ENCODE results near the gene CD209.

The CD209 gene

GRCh38 chr19:7739211-7739755 is 8.1 kb downstream of the CD209 start:
- DNase-seq (ENCODE audit: low read depth in 2 of 2): no peak

GRCh38 chr19:7738023-7738422 is 9.3 kb downstream of the CD209 start:
- DNase-seq (ENCODE audit: low read depth in 2 of 2): no peak

DNA sequence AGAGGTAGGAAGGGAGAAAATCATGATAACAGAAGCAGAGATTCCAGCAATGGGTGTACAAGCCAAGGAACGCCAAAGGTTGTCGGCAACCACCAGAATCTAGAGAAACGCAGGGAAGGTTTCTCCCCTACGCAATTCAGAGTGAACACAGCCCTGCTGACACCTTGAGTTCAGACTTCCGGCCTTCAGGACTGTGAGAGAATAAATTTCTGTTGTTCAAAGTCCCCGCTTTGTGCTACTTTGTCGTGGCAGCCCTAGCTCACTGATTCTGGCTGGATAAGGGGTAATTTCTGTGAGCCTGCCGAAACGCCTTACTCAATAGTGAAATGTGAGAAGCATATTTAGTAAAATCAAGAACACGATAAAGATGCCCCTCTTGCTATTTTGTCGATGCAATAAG is 10.1 kb downstream of the CD209 start:
- DNase-seq (ENCODE audit: low read depth in 2 of 2): no peak

DNA sequence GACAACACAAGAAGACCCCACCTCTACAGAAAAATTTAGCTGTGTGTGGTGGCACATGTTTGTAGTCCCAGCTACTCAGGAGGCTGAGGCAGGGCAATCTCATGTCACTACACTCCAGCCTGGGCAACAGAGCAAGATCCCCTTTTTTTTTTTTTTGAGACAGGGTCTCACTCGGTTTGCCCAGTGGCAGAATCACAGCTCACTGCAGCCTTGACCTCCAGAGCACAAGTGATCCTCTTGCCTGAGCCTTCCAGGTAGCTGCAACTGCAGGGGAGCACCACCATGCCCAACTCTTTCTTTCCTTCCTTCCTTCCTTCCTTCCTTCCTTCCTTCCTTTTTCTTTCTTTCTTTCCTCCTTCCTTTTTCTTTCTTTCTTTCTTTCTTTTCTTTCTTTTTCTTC is 11.2 kb downstream of the CD209 start:
- no peak for DNase-seq (ENCODE audit: low read depth in 2 of 2)

GRCh38 chr19:7734220-7735203 is 12.8 kb downstream of the CD209 start:
- DNase-seq (ENCODE audit: low read depth in 2 of 2): no peak

- DNase-seq (ENCODE audit: low read depth in 2 of 2): no peak
Observed at GRCh38 chr19:7733376-7733775, 14.0 kb downstream of the CD209 start.

DNA sequence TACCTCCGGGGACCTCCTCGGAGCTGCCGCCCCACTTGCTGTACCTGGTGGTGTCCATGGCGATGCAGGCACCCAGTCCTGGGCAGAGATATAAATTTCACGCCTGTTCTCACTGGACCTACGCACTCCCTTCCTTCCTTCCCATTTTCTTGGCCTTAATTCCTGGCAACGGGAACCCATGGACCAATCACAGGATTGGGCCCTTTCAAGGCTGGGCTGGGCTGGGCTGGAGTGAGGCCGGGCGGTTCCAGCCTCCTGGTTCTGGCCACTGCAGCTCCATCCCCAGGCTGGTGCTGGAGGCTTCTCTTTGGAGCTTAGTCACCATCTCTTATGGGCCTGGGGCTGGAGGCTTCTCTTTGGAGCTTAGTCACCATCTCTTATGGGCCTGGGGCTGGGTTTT is 15.3 kb downstream of the CD209 start, which contains the start of gene CLEC4G:
CLEC4G (minus strand) TSS at position 66 of the 400 bp plus-strand sequence; CDS start at position 58, 8 bp downstream.
- no peak for DNase-seq (ENCODE audit: low read depth in 2 of 2)

- DNase-seq (ENCODE audit: low read depth in 2 of 2): no peak
Observed at GRCh38 chr19:7731615-7732014, 15.7 kb downstream of the CD209 start.

DNA sequence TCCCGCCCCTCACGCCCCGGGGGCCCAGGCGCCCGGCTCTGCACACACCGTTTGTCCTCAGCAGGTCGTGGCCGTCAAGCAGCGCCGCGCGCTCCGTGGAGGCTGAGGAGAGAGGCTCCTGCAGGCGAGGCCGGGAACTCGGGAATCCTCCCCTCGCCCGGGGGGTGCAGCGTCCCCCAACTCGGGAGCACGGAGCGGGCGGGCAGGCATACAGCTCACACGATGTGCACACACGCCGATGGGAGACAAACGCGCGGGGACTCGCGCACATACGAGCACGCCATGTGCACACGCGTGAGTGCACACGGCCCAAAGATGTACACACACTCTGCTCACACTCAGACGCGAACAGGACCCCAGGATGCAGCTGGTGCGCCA is 16.1 kb downstream of the CD209 start:
- no peak for DNase-seq (ENCODE audit: low read depth in 2 of 2)

GRCh38 chr19:7730286-7731217 is 16.8 kb downstream of the CD209 start:
- no peak for DNase-seq (ENCODE audit: low read depth in 2 of 2)

DNA sequence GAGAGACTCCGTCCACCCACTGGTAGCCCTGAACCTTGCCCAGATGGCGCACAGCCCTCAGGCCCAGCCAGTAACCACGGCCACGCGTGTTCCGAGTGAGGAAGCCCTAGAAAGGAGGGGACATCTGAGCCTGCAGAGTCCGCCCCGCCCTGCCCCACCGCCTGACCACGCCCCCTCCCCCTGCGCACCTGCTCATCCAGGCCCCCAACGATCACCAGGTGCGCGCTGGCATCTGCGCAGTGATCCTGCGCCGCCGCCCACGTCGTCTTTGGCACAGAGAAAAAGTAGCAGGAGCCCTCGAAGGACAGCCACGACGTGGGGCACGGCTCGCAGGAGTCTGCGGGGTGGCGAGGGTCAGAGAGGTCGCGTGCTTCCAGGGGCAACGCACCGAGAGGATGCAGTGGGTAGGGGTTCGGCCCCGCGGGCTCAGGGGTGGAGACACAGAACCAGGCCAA is 17.5 kb downstream of the CD209 start:
- no peak for DNase-seq (ENCODE audit: low read depth in 2 of 2)

DNA sequence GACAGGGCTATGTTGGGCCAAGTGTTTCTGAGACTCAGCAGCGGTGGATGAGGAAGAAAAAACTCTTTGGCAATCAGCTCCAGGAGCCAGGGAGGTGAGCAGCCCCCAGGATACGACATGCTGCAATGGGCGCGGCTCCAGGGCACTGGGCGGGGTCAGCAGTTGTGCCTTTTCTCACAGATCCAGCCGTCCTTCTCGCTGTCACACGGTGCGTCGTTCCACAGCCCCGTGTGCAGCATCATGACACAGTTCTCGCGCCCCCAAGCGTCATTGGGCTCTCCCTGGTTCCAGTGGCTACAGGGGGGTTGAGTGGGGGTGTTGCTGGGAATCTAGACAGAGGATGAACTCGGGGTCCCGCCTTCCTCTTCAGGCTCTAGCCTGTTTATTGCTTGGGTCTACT is 18.1 kb downstream of the CD209 start:
- no peak for DNase-seq (ENCODE audit: low read depth in 2 of 2)

- no peak for DNase-seq (ENCODE audit: low read depth in 2 of 2)
Observed at GRCh38 chr19:7725791-7726190, 21.5 kb downstream of the CD209 start.

DNA sequence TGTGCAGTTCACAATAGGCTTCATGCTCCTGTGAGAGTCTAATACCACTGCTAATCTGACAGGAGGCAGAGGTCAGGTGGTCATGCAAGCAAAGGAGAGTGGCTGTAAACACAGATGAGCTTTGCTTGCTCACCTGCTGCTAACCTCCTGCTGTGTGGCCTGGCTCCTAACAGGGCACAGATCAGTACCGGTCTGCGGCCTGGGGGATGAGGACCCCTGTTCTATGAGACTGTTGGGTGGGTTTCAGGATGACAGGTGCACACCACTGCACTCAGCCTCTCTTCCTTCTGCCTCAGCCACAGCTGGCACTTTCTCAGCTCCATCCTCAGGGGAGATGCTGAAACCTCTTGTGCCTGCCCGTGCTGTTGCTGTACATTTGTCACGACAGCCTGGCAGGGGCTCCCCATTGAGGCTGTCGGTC is 25.1 kb downstream of the CD209 start:
- no peak for DNase-seq (ENCODE audit: low read depth in 2 of 2)

DNA sequence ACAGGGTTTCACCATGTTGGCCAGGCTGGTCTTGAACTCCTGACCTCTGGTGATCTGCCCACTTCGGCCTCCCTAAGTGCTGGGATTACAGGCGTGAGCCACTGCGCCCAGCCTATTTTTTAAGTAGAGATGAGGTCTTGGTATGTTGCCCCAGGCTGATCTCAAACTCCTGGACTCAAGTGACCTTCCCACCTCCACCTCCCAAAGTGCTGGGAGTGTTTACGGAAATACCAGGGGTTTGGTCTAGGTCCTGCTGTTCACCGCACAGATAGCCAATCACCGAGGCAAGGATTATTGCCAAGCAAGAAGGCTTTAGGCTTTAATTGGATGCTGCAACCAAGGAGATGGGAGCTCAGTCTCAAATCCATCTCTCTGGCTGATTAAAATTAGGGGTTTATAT is 27.0 kb downstream of the CD209 start:
- DNase-seq (ENCODE audit: low read depth in 2 of 2): no peak

DNA sequence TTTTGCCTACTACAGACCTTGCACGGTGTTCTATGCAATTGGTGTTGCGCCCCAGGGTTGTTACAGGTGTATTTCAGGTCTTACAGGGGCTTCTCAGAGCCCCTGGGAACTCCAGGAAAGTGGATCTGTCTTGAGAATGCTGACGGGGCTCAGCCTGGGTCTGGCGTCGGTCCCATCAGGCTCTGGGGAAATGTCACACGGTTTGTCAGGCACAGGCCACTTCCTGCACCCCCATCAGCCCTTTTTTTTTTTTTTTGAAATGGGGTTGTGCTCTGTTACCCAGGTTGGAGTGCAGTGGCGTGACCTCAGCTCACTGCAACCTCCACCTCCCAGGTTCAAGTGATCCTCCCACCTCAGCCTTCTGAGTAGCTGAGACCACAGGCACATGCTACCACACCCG is 28.7 kb downstream of the CD209 start:
- no peak for DNase-seq (ENCODE audit: low read depth in 2 of 2)

- no peak for DNase-seq (ENCODE audit: low read depth in 2 of 2)
Observed at GRCh38 chr19:7716762-7717161, 30.6 kb downstream of the CD209 start.

DNA sequence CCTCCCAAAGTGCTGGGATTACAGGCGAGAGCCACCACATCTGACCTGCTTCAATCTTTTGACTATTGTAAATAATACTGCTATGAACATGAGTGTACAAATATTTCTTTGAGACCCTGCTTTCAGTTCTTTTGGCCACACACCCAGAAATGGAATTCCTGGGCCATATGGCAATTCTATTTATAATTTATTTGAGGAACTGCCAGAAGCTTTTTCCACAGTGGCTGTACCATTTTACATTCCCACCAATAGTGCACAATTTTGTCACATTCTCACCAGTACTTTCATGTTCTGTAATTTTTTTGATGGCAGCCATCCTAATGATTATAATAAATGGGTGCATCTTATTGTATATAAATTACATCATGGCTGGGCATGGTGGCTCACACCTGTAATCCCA is 31.7 kb downstream of the CD209 start:
- no peak for DNase-seq (ENCODE audit: low read depth in 2 of 2)

DNA sequence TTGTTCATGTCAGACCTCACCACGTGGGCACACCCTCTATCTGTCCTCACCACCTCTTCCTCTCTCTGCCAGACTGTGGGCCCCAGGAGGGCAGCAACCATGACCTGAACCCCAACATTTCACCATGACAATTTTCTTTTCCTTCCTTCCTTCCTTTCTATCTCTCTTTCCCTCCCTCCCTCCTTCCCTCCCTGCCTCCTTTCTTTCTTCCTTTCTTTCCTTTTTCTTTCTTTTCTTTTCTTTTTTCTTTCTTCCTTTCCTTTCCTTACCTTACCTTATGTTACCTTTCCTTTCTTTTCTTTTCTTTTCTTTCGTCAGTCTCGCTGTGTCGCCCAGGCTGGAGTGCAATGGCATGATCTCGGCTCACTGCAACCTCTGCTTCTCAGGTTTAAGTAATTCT is 36.7 kb downstream of the CD209 start:
- DNase-seq (ENCODE audit: low read depth in 2 of 2): no peak

DNA sequence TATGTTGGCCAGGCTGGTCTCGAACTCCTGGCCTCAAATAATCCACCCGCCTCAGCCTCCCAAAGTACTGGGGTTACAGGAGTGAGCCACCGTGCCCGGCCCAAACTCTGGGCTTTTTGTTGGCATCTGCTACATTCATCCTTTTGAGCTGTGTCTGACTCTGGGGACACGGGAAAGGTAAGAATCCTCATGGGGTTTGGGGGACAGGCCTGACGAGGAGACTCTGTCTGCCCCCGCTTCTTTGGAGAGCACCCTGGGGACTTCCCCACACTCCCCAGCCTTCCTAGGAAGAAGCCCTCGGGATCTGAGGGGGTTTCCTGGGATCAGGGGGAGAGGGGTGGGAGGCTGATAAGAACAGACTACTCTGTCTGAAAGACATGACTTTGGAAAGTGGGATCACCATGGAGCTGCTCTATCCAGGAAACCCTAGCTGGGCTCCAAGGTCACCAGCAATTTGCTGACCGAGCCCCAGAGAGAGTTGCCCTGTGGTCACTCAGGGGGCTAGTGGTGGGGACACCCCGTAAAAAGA is 37.3 kb downstream of the CD209 start:
- DNase-seq (ENCODE audit: low read depth in 2 of 2): no peak

DNA sequence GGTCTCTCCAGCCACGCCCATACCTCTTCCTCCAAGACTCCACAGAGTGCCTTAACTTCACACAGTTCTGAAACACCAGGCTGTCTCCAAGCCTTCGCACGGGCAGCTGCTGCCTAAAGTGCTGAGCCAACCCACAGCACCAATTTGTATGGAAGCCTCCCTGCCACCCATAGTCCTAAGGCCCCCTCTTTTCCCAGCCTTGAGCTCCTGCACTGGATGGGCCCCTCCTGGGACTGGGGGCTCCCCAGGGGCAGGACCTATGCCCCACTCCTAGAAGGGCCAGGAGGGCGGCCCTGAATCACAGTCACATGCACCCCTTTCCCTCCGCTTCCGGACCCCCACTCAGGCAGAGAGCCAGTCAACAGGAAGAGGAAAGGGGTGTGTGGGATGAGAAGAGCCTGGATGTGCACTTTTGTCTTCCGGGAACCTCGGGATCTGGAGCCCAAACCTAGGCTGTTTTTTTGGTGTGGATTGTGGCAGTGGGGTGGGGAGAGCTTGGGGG is 40.3 kb downstream of the CD209 start:
- DNase-seq (ENCODE audit: low read depth in 2 of 2): no peak

Data from stimulated activated CD8-positive, alpha-beta memory T cell treated with anti-CD3 and anti-CD28 coated beads, Interleukin-7, amount 100 ng/mL, for 1 hour (primary cell).